Neural progenitor cell (in vitro differentiated cells): ENCODE data around the gene SYNM.

ENCODE experiments used
- CTCF ChIP-seq: fragments of 200-600 bp; sonication (generic); IDR thresholded peaks from 2 replicates; pipeline ENCODE4 v1.5.1; 2017; ENCODE audit warnings: antibody characterized with exemption, mild to moderate bottlenecking
- EZH2 ChIP-seq: fragments of 200-600 bp; sonication (generic); IDR thresholded peaks from 2 replicates; pipeline ENCODE4 v1.6.1; 2017; ENCODE audit warnings: antibody characterized with exemption, mild to moderate bottlenecking, moderate library complexity
- EZH2phosphoT487 ChIP-seq: fragments of 200-600 bp; sonication (generic); IDR thresholded peaks from 2 replicates; pipeline ENCODE4 v1.6.1; 2017; ENCODE audit warnings: antibody characterized with exemption

DNA sequence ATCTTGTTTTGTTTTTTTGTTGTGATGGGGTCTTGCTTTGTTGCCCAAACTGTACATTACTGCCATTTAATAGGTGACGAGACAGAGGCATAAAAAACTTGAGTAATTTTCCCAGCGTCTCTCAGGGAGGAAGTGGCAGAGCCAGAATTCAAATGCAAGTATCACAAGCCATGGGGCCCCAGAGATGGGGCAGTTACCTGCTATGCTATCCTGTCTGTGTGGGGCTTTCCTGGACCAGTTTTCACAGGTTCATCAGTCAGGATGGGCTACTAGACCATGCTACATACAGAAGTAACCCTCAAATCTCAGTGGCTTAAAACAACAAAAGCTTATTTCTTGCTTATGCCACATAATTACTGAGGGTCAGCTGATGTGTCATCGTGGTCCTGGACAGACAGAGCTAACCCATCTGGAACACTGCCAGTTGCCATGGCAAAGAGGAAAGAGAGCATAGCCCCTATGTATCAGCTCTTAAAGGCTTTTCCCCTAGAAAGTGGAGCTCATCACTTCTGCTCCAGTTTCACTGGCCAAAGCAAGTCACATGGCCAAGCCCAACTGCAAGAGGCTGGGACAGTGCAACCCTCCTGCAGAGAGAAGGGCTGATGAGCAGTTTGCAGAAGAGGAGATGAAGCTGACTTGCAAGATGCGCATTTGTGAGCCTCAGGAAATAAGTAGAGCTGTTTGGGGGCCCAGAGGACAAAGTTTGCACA, 31.7 kb upstream of the SYNM start:
- TF ChIP-seq EZH2phosphoT487 (no peak), CTCF (no peak), EZH2 (no peak)
